NK-92 (cell line): ENCODE results near the gene PRR5L.

Experiments
- DNase-seq: peaks from one replicate; lab custom pipeline; 2025; ENCODE audit not compliant: unreplicated experiment; lab: John Stamatoyannopoulos, UW

Gene PRR5L

GRCh38 chr11:36356201-36356600 is 60.1 kb downstream of the PRR5L start:
- DNase-seq = no peak

GRCh38 chr11:36357831-36358230 is 61.7 kb downstream of the PRR5L start:
- DNase-seq = no peak

DNA sequence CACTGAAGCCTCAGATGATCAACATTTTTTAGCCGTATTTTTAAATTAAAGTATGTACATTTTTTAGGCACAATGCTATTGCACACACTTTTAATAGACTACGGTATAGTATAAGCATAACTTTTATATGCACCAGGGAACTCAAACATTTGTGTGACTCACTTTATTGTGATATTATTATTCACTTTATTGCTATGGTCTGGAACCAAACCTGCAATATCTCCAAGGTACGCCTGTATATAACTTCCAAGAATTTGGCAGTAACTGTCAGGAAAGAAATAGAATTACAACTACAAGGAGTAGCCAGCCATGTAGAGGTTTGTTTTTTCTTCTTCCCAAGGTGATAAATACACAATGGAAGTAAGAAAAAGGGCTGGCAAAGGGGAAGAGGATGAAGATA is 62.3 kb downstream of the PRR5L start:
- no peak for DNase-seq

DNA sequence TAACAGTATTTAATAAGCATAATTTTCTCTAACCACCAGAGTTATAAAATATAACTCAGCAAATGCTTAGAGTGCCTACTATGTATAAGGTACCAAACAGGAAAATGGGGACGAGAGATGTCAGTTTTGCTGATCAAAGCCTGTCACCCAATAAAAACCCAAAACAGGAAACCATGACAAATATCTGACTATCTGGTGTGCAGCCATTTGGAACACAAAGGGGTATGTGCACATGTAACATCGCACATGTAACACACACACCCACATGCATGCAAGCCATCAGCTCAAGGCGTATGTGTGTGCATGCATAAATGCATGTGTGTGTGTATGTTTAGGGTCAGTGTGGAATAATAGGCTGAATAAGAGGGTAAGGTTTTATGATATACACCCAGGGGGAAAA is 64.2 kb downstream of the PRR5L start:
- DNase-seq = no peak

GRCh38 chr11:36360826-36361415 is 64.8 kb downstream of the PRR5L start:
- no peak for DNase-seq

- no peak for DNase-seq
These were observed 65.4 kb downstream of the PRR5L start for GRCh38 chr11:36361472-36361871.

- DNase-seq = no peak
These were observed 65.9 kb downstream of the PRR5L start for GRCh38 chr11:36361901-36362391.

DNA sequence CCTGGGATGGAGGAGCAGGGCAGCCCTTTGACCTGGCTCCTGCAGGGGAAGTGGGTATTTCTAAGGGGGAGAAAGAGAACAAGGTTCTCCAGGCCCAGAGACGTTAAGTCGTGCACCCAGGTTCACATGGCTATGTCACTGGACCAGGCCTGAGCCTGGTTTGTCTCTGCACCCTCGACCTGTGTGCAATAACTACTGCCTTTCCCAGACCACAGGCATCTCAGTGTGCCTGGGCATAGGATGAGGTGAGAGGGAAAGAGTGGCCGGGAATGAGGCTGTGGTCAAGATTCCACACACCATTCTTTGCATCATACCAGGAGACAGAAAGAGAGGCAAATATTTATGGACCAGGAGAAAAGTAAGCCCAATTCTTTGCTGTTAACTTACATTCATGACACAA is 66.8 kb downstream of the PRR5L start:
- DNase-seq = no peak

DNA sequence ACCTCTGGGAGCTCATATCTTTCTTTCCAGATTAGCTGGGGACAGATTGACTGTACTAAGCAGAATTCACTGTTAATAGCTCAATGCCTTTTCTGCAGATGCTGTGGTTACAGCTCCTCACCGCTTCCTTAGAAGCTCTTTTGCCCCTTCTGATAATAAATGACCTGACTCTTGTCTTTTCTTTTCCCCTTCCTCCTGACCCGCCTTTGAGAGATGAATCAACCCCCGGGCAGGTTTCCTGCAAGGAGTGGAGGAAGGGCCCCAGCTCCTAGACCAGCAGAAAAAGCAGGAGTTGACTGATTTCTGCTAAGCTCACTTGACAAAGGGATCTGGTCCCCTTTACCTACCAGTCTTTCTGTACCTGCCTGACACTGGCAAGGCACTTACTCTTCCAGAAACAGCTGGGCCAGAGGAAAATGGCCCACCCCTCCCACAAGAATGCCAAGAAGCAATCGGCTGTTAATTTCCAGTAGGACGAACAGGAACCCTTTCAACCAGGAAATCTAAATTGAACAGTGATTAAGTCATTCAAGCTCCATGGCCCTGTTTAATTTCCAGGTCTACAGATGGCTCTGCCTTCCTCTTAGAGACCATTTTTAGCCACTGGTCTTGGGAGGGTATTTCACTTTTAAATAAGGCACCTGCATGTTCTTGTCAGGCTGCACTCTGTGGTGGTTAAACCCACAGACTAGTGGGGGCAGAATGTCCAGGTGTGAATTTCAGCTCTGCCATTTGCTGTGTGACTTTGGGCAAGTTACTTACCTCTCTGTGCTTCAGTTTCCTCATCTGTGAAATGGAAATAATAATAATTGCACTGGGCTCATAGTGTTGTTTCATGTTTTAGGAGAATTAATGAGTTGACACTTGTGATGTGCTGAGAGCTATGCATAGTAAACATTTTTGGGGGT is 67.5 kb downstream of the PRR5L start:
- DNase-seq = no peak

DNA sequence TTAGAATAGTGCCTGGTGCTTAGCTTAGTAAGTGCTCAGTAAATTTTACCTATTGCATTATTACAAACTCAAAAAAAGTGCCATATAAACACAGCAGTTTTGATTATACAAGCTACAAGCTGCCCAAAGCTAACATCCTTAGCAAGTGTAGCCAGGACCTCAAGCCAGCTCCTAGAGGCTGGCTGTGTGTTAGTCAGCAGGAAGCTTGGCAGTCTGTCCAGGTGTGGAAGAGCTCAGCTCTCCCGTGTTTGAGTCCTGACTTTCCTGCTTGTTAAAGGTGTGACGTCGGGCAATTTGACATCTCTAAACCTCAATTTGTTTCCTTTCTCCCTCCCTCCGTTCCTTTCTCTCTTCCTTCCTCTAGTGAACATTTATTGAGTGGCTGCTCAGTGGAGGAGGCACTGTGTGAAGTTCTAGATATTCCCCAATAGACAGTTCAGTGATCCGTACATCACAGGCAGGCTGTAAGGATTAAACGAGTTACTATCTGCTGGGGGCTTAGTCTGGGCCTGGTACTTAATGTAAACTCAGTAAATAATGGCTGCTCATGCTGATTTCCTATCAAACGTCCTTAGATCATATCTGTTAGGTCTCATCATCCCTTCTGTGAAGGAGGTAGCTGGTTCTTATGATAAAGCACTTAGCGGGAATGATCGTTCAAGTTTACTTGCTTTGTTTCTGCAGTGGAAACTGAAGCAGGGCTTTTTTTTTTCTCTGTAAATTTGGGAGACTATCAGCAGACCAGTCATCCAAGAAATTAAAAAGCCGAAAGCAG is 68.7 kb downstream of the PRR5L start:
- DNase-seq = no peak

- DNase-seq = no peak
These were observed 69.8 kb downstream of the PRR5L start for GRCh38 chr11:36365907-36366306.

DNA sequence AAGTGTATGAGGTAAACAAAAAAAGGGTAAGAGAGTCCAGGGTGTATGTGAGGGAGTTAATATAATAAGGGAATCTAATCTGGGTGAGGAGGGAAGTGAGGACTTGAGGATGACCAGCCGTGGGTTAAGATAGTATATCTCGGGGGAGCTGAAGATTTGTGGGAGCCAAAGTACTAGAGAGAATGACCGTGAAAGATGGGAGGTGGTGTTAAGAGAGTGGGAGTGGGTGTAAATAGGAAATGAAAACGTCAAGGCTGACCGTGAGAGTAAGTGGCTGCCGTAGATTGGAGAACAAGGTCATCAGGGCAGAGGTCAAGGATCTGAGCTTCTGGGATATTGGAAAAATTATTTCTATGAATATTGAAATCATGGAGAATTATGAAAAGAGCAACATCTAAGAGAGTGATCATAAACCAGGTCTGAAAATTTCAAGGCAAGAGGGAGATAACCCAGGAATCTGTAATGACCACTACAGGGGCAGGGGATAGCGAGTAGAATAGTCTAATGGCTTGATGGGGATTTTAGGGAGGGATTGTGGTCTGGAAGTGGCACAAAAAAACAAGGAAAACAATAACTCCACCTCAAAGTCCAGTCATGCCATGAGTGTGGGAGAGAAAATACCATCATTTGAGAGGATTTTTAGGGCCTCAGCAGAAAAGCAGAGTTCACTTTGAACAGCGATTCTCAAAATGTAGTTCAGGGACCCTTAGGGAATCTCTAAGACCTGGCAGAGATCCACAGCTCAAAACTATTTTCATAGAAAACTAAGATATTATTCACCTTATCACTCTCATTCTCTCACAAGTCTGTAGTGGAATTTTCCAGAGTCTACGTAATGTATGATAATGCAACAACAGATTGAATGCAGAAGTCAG is 72.0 kb downstream of the PRR5L start:
- no peak for DNase-seq

DNA sequence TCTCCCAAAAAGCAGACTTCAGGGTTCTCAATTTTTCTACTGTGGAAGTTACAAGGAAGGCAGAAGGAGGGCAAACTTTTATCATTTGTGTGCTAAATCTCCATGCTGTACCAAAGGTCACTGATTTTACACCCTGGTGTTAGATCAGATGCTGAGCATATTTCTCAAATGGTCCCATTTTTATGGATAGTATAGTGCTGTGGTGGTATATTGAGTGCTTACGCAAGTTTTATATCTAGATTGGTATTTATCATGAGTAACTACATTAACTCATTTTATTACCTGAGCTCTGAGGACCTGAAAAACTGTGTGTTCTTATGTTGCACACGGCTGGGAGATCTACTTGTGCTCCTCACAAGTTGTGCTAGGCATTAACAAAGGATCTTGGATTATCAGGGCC is 75.1 kb downstream of the PRR5L start:
- DNase-seq = no peak

DNA sequence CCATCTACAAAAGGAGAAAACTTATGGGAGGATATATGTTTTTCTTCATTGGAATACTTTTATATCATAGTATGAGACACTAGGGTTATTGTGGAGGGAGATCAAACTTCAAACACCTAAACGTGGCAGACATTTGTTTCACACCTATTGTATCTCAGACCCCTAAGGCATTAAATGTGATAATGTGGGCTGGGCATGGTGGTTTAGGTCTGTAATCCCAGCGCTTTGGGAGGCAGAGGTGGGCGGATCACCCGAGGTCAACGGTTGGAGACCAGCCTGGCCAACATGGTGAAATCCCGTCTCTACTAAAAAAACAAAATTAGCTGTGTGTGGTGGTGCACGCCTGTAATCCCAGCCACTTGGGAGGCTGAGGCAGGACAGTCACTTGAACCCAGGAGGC is 75.5 kb downstream of the PRR5L start:
- no peak for DNase-seq

- DNase-seq = no peak
These were observed 76.1 kb downstream of the PRR5L start for GRCh38 chr11:36372101-36372771.

DNA sequence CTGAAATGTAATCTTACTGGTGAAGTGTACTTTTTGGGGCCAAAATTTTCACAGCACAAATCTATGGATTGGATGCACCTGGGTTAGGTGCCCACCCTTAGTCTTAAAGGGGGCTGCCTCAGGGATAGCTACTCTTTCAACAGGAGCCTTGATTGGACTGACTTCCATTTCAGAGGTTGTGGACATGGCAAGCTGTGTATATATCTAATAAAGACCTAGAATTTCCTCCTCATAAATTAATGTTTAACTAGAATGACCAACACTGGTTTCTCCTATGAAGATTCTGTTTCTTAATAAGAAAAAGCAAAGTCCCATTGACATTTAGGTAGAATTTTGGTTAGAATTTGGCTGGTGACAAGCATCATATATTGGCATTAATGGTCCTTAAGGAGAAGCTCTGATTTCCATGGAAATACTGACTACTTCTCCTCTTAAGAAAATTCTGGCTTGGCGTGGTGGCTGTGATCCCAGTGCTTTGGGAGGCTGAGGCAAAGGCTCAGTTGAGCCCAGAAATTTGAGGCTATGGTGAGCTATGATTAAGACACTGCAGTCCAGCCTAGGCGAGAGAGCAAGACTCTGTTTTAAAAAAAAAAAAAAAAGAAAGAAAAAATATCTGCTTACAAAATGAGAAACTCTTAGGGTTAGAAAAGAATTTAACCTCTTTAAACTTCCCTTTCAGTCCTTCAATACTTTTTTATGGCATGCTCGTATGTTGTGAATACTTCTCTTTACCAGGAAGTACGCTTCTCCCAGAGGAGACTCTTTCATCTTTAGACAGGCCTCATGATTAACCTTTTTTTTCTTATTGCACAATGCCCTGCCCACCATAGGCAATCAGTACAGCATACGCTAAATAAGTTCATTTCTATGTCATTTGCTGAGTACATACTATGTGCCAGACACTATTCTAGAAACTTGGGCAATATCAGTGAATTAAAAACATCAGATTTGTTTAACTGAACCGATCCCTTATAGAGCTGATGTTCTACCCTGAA is 77.2 kb downstream of the PRR5L start:
- no peak for DNase-seq

DNA sequence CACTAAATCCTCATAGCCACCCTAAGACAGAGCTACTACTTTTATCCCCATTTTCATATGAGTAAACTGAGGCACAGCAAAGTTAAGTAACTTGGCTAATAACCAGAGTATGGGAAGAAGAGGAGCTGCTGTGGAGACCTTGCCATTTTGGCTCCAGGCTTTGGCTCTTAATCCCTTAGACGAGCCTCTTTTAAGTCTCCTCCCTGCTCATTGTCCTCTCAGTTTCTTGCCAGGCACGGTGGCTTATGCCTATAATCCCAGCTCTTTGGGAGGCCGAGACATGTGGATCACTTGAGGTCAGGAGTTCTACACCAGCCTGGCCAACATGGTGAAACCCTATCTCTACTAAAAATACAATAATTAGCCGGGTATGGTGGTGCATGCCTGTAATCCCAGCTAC is 78.6 kb downstream of the PRR5L start:
- DNase-seq = no peak

DNA sequence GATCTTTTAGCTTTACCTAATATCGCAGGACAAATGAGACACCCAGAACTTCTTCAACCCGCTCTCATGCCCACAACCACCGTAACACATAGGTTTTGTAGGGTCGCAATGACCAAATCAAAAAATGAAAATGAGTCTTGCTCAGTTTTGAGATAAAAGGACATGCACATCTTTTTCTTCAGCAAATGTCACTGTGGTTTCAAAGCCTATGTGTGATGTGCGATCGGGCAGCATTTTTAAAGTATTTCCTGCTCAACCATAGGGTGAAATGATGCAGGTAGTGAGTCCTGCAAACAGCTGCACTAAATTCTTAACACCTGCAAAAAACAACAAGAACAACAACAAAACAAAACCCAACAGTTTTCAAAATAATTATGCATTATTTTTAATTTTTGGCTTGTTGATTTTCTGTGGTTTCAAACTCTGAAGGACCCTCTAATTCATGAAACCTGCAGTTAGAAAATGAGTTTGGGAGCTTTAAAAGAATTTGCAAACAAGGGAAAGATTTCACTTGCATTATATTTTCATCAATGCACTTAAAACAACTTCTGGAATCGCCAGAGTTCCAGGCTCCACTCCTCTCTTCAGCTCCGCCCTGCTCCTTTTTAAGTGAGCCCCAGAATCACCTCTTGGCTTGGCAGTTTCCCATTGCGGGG is 79.4 kb downstream of the PRR5L start:
- no peak for DNase-seq
